ENCODE measurements around the gene PKP1. TPM values are rescaled to one million over a fixed set of nuclear protein-coding genes. Genes with fewer than 3 reads are reported as not detected.

Gene PKP1
- total and polyA plus RNA-seq, 2 of the 4 experiments (the other 2 are of a cell fraction), result 0.18 to 0.36 TPM

- CTCF ChIA-PET, result no interaction called here
- no peak overlapping the region for H4K5ac ChIP-seq (ENCODE audit: low read depth, low read length)
- H2BK5ac ChIP-seq (ENCODE audit: low read depth, low read length, poor library complexity, severe bottlenecking), result no peak overlapping the region
- no peaks in the 10 kb centered on the region for H3K36me3 ChIP-seq (ENCODE audit: control insufficient read depth, insufficient read depth, low read length)
- no peak overlapping the region for H3K23ac ChIP-seq (ENCODE audit: low read depth, low read length)
- H2AK9ac ChIP-seq (replicated peaks; ENCODE audit: low read depth, low read length, poor library complexity), result no peak overlapping the region
- H4K20me1 ChIP-seq (ENCODE audit: insufficient read depth, low read length), result no peaks in the 10 kb centered on the region
- H3K9me3 ChIP-seq (ENCODE audit: control insufficient read depth, insufficient read depth, low read length), result peaks cover 3% of the 10 kb centered on the region; the same call in 1 of the 2 replicates
- H2BK15ac ChIP-seq (ENCODE audit: low read depth, low read length), result no peak overlapping the region
- POLR2A ChIA-PET (ENCODE audit: unreplicated experiment), result no interaction called here
- in situ Hi-C loops (cut with MboI; ENCODE audit: low sequenced_read_pairs) (no loop called here), dilution Hi-C loops (cut with HindIII; ENCODE audit: low sequenced_read_pairs, unreplicated experiment) (no loop called here), intact Hi-C loops (cut with micrococcal nuclease) (no loop called here)
- no peak overlapping the region for H3K56ac ChIP-seq (ENCODE audit: extremely low read depth, insufficient read depth, low read length)
- peaks cover 25% of the 10 kb centered on the region for H3K27me3 ChIP-seq (ENCODE audit: control insufficient read depth, insufficient read depth, low read length)
- no peak overlapping the region for H2BK120ac ChIP-seq (ENCODE audit: low read depth, low read length)
- DNase-seq (no peak), ATAC-seq (ENCODE audit: low read depth) (no peak)
- no peak for TF ChIP-seq CTCF (conservative IDR thresholded peaks at IDR 0.05; ENCODE audit: low read depth, low read length)
- no peak for TF ChIP-seq SMC3 (IDR thresholded peaks at IDR 0.05; ENCODE audit: low read depth, low read length)
- TF ChIP-seq MAZ (IDR thresholded peaks at IDR 0.05; ENCODE audit: borderline replicate concordance, low read depth, low read length), result no peak
- TF ChIP-seq FOS (IDR thresholded peaks at IDR 0.05; ENCODE audit: low read depth, low read length), result no peak
- TF ChIP-seq RAD21 (IDR thresholded peaks at IDR 0.05; ENCODE audit: low read length), result no peak
- no peak for TF ChIP-seq BHLHE40 (IDR thresholded peaks at IDR 0.05; ENCODE audit: low read depth, low read length)
- TF ChIP-seq RCOR1 (IDR thresholded peaks at IDR 0.05; ENCODE audit: insufficient replicate concordance, low read length), result no peak
- no peak for TF ChIP-seq CHD1 (IDR thresholded peaks at IDR 0.05; ENCODE audit: low read depth, low read length)
- TF ChIP-seq RFX5 (IDR thresholded peaks at IDR 0.05; ENCODE audit: low read depth, low read length), result no peak
- H3K9me1 ChIP-seq (ENCODE audit: insufficient read depth, low read length), result no peaks in the 10 kb centered on the region
- WGBS, 2 experiments (ENCODE audit: extremely low coverage in 2 of 2, insufficient read length in 1 of 2), result no CpG with 5 or more reads among the region's 1 CpG
- no peak overlapping the region for H3K4me2 ChIP-seq (ENCODE audit: low read depth, low read length)
- H3K4ac ChIP-seq (ENCODE audit: low read depth, low read length), result no peak overlapping the region
- H2AK5ac ChIP-seq (ENCODE audit: low read depth, low read length), result no peak overlapping the region
- no peak overlapping the region for H3K4me3 ChIP-seq (ENCODE audit: insufficient read depth, low read depth, low read length)
- H4K8ac ChIP-seq (ENCODE audit: low read depth in 2 of 2, low read length in 2 of 2), result no peak overlapping the region
- no peak overlapping the region for H3K14ac ChIP-seq (replicated peaks; ENCODE audit: low read depth, low read length)
- no peak overlapping the region for H3K9ac ChIP-seq (ENCODE audit: low read depth, low read length)
- no peak overlapping the region for H2BK20ac ChIP-seq (ENCODE audit: low read depth, low read length)
- H3K27ac ChIP-seq (ENCODE audit: insufficient read depth, low read length), result no peak overlapping the region
- BruUV-seq (replicated peaks), result no TSS peak
- H2AFZ ChIP-seq (replicated peaks; ENCODE audit: low read length, poor library complexity), result no peak overlapping the region
- H3K18ac ChIP-seq (ENCODE audit: low read depth, low read length), result no peak overlapping the region
- no peak overlapping the region for H4K91ac ChIP-seq (ENCODE audit: insufficient read depth, low read depth, low read length)
- no peaks in the 10 kb centered on the region for H3K79me1 ChIP-seq (ENCODE audit: low read depth in 1 of 2, low read length in 2 of 2)
- H3K4me1 ChIP-seq (ENCODE audit: control insufficient read depth, insufficient read depth, low read length), result no peaks in the 10 kb centered on the region
These were observed 38.2 kb upstream of the PKP1 start for GRCh38 chr1:201245082-201245481.

Data from IMR-90 (cell line).